Measurements from ENCODE around the gene CTSF.

DNA sequence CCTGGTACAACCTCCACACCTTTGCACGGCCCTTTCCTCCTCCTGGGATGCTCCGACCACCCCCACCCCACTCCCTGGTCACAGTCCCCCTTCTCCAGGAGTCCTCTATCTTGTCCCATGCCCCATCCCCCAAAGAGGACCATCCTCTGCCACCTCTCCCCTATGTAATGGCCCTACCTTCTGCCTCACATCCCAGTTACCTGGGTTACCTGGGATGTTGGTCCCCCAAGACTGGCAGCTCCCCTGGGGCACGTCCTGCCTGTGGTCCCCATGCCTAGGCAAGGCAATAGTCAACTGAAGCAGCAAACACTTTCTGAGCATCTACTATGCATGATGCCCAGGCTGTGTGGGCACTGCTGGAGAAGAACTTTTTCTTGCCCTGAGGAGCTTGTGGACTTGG, 13.0 kb downstream of the CTSF start:
- TF ChIP-seq, protein P1, sequence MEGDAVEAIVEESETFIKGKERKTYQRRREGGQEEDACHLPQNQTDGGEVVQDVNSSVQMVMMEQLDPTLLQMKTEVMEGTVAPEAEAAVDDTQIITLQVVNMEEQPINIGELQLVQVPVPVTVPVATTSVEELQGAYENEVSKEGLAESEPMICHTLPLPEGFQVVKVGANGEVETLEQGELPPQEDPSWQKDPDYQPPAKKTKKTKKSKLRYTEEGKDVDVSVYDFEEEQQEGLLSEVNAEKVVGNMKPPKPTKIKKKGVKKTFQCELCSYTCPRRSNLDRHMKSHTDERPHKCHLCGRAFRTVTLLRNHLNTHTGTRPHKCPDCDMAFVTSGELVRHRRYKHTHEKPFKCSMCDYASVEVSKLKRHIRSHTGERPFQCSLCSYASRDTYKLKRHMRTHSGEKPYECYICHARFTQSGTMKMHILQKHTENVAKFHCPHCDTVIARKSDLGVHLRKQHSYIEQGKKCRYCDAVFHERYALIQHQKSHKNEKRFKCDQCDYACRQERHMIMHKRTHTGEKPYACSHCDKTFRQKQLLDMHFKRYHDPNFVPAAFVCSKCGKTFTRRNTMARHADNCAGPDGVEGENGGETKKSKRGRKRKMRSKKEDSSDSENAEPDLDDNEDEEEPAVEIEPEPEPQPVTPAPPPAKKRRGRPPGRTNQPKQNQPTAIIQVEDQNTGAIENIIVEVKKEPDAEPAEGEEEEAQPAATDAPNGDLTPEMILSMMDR (conservative IDR thresholded peaks at IDR 0.05; ENCODE audit: low read length) = no peak
- TF ChIP-seq EZH2phosphoT487 (IDR thresholded peaks at IDR 0.05; ENCODE audit: borderline replicate concordance, low read depth, low read length) = no peak
